ENCODE measurements around the gene GYG1.

GYG1 gene

DNA sequence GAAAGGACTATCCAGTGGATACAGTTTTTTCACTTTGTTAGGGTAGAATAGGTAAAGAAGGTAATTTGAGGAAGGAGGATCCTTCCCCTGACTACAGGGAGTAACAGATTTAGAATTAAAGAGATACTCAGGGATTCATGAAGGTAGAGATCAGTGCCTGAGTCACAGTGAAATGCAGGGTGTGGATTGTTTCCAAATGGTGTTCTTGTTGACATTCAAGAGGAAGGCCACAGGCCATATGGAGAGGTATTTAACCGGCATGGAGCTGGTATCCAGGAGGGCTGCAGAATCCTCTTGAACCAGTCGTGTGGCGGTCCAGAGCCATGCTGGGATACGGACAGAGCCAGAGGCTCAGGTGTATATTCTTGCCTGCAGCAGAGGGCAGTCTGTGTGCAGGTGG is 28.2 kb downstream of the GYG1 start:
- no peak for DNase-seq

DNA sequence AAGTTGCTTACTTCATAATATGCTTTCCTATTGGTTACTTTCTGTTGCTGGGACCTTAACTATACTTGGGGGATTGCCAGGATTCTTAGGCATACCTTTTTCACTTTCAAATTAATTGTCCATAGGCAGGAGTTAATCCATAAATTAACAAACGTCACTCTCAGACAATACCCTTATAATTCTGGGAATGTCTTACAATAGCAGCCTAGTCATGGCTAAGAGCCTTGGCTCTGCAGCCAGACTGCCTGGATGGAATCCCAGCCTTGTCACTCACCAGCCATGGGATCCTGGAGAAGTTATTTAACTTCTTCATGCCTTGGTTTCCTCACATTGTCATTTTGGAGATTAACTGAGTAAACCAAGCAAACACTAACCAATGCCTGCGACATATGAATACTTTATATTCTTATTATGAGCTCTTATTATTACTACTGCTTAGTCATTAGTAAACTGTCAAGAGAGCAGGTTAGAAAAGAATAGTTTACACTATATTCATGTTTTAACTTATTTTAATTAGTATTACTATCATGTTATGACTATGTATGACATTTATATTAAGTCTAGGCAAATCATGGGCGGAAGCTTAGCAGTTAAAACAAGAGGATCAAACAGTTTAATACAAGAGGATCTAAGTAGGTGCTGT is 29.0 kb downstream of the GYG1 start:
- DNase-seq: no peak

DNA sequence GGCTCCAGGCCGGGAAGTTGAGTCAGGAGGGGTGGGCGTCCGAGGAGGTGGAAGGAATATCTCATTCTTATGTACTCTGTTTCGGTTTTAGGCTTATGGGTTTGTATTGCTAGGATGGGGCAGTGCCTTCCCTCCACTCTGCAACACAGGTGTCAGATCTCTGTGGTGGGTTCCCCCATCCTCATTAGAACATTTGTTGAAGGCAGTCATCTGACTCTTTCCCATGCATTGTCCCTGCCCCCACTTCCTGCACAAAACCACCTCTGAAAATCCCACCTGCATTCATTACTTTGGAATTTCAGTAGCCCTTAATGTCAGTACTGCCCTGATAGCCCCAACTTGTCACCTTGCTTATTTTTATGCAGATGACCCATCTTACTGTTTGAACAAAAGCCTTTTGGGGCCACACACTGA is 29.5 kb downstream of the GYG1 start:
- DNase-seq: no peak

DNA sequence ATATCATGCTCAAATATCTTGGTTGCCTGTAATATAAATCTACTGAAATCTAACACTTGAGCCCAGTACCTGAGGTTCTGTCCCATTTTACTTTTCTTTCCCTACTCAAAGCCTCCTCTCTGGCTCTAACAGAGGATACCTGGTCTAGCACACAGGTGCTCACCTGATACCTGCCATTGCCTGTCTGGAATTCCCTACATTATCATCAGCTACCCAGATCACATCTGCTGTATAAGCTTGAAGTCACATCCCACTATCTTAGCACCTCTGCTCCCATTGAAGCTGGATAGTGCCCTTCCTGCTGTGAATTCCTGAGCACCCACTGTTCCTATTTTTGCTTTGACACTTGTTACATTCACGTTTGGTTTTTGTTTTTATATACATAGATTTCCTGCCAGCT is 30.5 kb downstream of the GYG1 start:
- no peak for DNase-seq

DNA sequence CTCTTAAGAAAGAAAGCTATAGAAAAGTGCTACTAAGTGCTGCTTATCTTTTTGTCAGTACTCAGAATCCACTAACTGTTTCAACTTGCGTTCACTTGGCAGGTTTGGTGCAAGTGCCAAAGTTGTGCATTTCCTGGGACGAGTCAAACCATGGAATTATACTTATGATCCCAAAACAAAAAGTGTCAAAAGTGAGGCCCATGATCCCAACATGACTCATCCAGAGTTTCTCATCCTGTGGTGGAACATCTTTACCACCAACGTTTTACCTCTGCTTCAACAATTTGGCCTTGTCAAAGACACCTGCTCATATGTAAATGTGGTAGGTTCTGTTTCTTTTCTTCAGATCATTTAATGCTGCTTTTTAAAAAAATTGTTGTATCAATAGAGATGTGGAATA is 32.6 kb downstream of the GYG1 start:
- DNase-seq: no peak

DNA sequence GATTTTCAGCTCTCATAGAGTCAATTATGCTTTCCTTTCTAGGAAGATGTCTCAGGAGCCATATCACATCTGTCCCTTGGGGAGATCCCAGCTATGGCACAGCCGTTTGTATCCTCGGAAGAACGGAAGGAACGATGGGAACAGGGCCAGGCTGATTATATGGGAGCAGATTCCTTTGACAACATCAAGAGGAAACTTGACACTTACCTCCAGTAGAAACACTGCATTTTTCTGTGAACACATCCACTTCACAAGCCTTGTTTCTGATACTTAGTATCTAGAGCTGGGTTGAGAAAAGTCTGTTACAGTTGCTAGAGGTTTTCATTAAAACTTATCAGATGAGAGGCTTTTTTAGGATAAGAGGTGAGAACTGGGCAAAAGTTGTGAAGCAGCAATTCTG is 35.4 kb downstream of the GYG1 start:
- DNase-seq: no peak

DNA sequence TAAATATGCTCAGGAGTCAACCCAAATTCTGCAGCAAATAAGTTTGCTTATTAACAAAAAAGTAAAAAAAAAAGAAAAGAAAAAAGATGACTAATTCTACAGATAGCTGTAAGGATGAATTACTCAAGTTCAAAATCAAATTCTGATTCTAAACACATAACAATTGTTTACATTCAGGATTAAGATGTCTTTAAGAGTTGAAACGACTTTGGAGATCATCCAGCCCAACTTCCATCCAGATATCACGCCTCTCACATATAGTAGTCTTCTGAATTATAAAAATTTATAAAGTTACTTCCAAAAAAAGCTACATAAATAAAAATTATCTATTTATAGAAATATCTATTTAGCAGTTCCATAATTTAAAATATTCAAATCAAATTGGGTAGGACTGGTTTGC is 39.8 kb downstream of the GYG1 start:
- no peak for DNase-seq

DNA sequence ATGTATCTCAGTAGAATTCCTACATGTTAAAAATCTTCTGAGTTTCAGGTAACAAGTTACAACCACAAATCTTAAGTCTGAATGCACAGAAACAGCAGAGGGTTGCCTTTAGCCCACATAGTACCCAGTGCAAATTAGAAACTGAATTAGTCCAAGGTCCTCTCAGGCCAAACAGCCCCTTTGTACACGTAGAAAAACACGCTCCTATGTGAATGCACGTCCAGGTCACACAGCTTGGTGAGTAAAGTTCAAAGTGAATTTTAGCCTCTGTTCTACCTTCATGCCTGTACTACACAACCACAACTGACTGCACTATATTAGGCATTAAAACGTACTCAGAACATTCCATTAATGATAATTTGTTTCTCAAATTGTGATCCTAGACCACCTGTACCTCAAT is 46.3 kb downstream of the GYG1 start:
- DNase-seq: no peak

DNA sequence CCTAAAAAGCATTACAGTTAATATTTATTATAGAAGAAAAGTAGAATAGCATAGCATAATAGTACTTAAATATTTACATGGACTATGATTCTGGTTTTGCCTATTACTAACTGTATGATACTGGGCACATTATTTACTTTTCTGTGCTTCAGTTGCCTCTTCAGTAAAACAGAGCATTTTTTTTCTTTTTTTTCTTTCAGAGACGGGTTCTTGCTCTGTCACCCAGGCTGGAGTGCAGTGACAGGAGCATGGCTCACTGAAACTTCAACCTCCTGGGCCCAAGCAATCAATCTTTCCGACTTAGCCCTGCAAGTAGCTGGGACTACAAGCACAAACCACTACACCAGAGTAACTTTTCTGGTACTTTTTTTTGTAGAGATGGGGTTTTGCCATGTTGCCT is 47.0 kb downstream of the GYG1 start:
- DNase-seq: no peak

DNA sequence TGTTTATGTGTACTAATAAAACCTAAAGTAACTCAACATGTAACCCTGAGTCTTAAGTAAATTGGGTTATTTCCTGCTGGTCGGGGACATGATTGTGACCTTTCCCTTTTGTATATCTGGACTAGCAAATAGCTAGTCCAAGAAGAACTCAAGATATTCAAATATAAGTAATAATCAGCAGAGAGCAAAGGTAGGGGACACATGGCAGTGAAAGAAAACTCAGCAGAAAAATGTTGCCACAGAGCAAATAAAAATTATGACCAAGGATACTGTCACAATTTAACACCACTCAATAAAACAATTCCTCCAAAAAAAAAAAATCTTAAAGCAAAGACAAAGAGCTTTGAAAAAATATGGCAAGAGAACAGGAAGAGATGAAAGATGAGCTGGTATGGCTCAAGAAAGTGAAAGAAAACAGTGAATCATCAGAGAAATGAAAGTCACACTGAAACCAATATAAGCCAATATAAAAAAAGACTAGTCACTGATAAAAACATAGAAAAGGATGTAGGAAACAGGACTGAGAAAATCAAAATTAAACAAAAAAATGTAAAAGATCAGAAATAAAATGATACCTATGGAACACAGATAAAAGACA is 51.5 kb downstream of the GYG1 start:
- no peak for DNase-seq

DNA sequence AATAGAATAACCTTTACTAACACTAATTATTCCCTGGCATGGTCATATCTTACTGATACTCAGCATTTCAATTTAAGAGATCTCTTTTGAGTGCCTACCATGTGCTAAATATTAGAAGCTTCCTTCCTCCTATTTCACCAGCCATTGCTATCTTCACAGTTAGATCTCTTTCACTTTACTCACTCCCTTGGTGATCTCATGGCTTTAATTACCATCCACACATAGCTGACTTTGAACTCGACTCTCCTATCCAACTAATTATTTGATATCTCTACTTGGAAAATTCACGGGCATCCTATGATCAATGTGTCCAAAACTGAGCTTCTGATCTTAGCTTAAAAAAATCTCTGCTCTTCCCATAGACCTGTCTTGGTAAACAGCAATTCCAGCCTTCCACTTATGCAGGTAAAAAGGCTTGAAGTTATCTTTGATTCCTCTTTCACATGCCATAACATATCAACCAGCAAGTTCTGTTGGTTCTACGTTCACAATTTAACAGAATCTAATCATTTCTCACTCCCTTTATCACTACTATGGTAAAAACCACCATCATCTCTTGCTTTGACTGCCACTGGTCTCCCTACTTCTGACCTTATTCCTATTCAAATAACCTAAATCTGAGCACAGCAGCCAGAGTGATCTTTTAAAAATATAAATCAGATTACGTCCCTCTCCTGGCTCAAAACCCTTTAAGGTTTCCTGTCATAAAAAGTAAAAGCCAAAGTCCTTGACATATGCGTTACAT is 53.2 kb downstream of the GYG1 start:
- no peak for DNase-seq

DNA sequence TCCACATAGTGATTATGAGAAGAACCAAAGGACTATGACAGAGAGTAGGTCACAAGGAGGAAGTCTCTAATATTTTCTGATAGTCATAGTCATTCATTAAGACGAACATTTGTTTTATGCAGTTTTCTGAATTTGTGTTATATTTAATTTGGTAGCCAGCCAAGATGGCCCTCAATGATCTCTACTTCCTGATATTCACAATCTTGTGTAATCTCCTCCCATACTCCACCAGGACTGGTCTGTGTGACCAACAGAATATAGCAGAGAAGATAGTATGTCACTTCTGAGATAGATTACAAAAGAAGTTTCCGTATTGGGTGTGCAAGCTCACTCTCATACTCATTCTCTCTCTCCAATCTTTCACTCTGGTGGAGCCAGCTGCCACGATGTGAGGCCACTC is 64.2 kb downstream of the GYG1 start:
- DNase-seq: no peak

DNA sequence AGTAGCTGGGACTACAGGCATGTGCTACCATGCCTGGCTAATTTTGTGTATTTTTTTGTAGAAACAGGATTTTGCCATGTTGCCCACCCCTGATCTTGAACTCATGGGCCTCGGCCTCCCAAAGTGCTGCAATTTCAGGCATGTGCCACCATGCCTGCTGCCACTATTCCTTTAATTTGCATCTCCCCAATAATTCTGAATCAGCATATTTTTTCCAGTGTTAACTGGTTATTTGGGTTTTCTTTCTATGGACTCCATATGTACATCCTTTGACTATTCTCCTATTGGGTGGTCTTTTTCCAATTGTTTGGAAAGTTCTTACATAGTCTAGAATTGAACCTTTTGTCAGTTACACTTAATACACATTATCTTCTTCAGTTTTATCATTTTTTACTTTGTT is 66.9 kb downstream of the GYG1 start:
- DNase-seq: no peak

DNA sequence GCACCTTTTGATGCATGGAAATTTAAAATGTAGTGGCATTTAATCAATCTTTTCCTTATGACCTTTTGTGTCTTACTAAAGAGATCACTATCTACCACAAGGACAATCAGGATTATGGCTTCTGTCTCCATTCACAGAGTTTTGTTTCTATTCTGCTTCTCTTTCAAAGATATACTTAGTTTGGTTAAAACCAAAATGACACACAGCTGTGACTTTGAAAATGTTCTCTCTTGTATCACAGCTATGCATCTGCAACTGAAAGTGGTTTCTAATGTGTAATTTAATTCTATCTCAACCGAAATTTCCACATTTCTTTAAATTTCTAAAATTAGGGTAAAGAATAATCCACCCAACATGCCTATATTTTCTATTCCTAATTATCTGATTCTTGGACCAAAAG is 67.3 kb downstream of the GYG1 start:
- DNase-seq: no peak

DNA sequence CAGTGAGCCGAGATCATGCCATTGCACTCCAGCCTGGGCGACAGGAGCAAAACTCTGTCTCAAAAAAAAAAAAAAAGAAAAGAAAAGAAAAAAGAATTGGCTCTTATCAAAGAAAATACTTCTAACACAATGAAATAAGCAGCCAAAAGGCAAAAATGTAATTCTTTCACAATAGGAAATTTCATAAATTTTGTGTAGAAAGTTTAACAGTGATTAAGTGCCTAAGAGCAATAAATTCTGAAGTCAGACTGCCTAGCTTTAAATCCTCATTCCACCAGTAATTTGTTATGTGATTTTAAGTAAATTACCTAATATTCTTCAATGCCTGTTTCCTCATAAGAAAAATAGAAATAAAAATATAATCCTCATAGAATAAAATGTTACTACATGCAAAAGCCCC is 70.4 kb downstream of the GYG1 start:
- DNase-seq: no peak

DNA sequence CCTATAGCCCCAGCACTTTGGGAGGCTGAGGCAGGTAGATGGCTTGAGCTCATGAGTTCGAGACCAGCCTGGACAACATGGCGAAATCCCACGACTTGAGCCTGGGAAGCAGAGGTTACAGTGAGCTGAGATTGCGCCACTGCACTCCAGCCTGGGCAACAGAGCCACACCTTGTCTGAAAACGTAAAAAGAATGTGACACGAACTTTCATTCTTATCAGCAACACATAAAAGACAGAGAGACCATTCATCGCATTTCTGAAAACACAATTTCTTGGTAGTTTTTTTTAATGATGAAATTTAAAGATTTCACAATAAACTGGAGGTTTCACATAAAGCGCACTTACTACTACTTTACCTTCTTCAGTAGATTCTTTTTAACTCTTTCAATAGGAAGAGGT is 76.5 kb downstream of the GYG1 start:
- DNase-seq: no peak
